Loucy (cell line): ENCODE results near the gene EFCC1.
A peak's percentile ranks its signal among the peaks of the same experiment; 100 is the strongest.

Source experiments
- H2AFZ ChIP-seq: fragments of 200-600 bp; sonication (generic); 2 replicates; pipeline ENCODE4 v1.6.0; 2016; ENCODE audit warnings: antibody characterized with exemption, mild to moderate bottlenecking, low read length, moderate library complexity
- H3F3A ChIP-seq: fragments of 200-600 bp; 2 replicates; pipeline ENCODE4 v1.6.0; 2016; ENCODE audit warnings: antibody characterized with exemption, low read depth, mild to moderate bottlenecking
- H3K27me3 ChIP-seq: fragments of 200-600 bp; sonication (generic); 2 replicates; pipeline ENCODE4 v1.6.1; 2014; ENCODE audit warnings: low read length, mild to moderate bottlenecking; ENCODE audit not compliant: insufficient read depth, poor library complexity, severe bottlenecking
- H3K36me3 ChIP-seq: fragments of 200-600 bp; sonication (generic); 2 replicates; pipeline ENCODE4 v1.6.1; 2016; ENCODE audit warnings: low read length; ENCODE audit not compliant: insufficient read depth
- H3K4me1 ChIP-seq: fragments of 200-600 bp; sonication (generic); 2 replicates; pipeline ENCODE4 v1.5.1; 2014; ENCODE audit warnings: low read length, mild to moderate bottlenecking; ENCODE audit not compliant: insufficient read depth, poor library complexity, severe bottlenecking
- H3K4me2 ChIP-seq: fragments of 200-600 bp; sonication (generic); 2 replicates; pipeline ENCODE4 v1.6.0; 2014; ENCODE audit warnings: antibody characterized with exemption, low read length, low read depth, mild to moderate bottlenecking; ENCODE audit not compliant: poor library complexity, severe bottlenecking
- H3K4me3 ChIP-seq: fragments of 200-600 bp; sonication (generic); 2 replicates; pipeline ENCODE4 v1.5.1; 2014; ENCODE audit warnings: low read length, mild to moderate bottlenecking, mixed read lengths; ENCODE audit not compliant: poor library complexity, severe bottlenecking
- H3K79me2 ChIP-seq: fragments of 200-600 bp; sonication (generic); 2 replicates; pipeline ENCODE4 v1.6.1; 2014; ENCODE audit warnings: low read length; ENCODE audit not compliant: insufficient read depth
- H3K9ac ChIP-seq: fragments of 200-600 bp; sonication (generic); 2 replicates; pipeline ENCODE4 v1.6.0; 2014; ENCODE audit warnings: mild to moderate bottlenecking, low read depth, low read length, moderate library complexity; ENCODE audit not compliant: poor library complexity, severe bottlenecking
- H3K9me2 ChIP-seq: fragments of 200-600 bp; sonication (generic); replicated peaks from 2 replicates; pipeline ENCODE4 v1.6.1; 2016; ENCODE audit warnings: low read depth, low read length, mixed read lengths
- H3K9me3 ChIP-seq: fragments of 200-600 bp; sonication (generic); 2 replicates; pipeline ENCODE4 v1.6.1; 2014; ENCODE audit warnings: mild to moderate bottlenecking, antibody characterized with exemption, low read length, low read depth; ENCODE audit not compliant: insufficient read depth
- H4K20me1 ChIP-seq: fragments of 200-600 bp; sonication (generic); 2 replicates; pipeline ENCODE4 v1.6.0; 2014; ENCODE audit warnings: antibody characterized with exemption, low read length, mild to moderate bottlenecking; ENCODE audit not compliant: insufficient read depth, poor library complexity, severe bottlenecking
- CTCF ChIP-seq: fragments of 200-600 bp; sonication (generic); conservative IDR thresholded peaks from 2 replicates; pipeline ENCODE4 v1.5.1; 2014; ENCODE audit warnings: mild to moderate bottlenecking, antibody characterized with exemption, low read length
- EZH2phosphoT487 ChIP-seq: fragments of 200-600 bp; IDR thresholded peaks from 2 replicates; pipeline ENCODE4 v1.6.1; 2018; ENCODE audit warnings: antibody characterized with exemption, mild to moderate bottlenecking, moderate library complexity, borderline replicate concordance

The EFCC1 gene

GRCh38 chr3:129054605-129055104 lies 53.6 kb downstream of the EFCC1 start:
- no peaks in the 10 kb centered on the region for H4K20me1 ChIP-seq
- no peaks in the 10 kb centered on the region for H3K79me2 ChIP-seq
- no peak overlapping the region for H3K9ac ChIP-seq
- no peak overlapping the region for H3K4me3 ChIP-seq
- no peak overlapping the region for H3K4me2 ChIP-seq
- H3F3A ChIP-seq = no peaks in the 10 kb centered on the region
- no peaks in the 10 kb centered on the region for H3K9me3 ChIP-seq
- H3K27me3 ChIP-seq = no peaks in the 10 kb centered on the region
- H3K9me2 ChIP-seq = no peaks in the 10 kb centered on the region
- no peak overlapping the region for H2AFZ ChIP-seq
- H3K36me3 ChIP-seq = no peaks in the 10 kb centered on the region
- TF ChIP-seq EZH2phosphoT487 = no peak
- no peak for TF ChIP-seq CTCF
- peaks cover 4% of the 10 kb centered on the region for H3K4me1 ChIP-seq

- H3K4me2 ChIP-seq = no peak overlapping the region
- H2AFZ ChIP-seq = 0 out of 2 replicates have a peak overlapping the region, but pooled peaks have one; percentile 25
- H3K4me1 ChIP-seq = peaks cover 4% of the 10 kb centered on the region
- no peak overlapping the region for H3K9ac ChIP-seq
- H3K27me3 ChIP-seq = no peaks in the 10 kb centered on the region
- H3K9me3 ChIP-seq = no peaks in the 10 kb centered on the region
- H3K4me3 ChIP-seq = no peak overlapping the region
- no peaks in the 10 kb centered on the region for H3K36me3 ChIP-seq
- TF ChIP-seq EZH2phosphoT487 = no peak
- TF ChIP-seq CTCF = no peak
- no peaks in the 10 kb centered on the region for H3F3A ChIP-seq
- H4K20me1 ChIP-seq = no peaks in the 10 kb centered on the region
- no peaks in the 10 kb centered on the region for H3K79me2 ChIP-seq
- H3K9me2 ChIP-seq = no peaks in the 10 kb centered on the region
These were observed 55.5 kb downstream of the EFCC1 start for GRCh38 chr3:129056451-129057173.

GRCh38 chr3:129057249-129057648 lies 56.1 kb downstream of the EFCC1 start:
- no peaks in the 10 kb centered on the region for H3K36me3 ChIP-seq
- no peak overlapping the region for H3K9ac ChIP-seq
- H3K27me3 ChIP-seq = no peaks in the 10 kb centered on the region
- H4K20me1 ChIP-seq = no peaks in the 10 kb centered on the region
- H3K79me2 ChIP-seq = no peaks in the 10 kb centered on the region
- H3K9me2 ChIP-seq = no peaks in the 10 kb centered on the region
- no peak overlapping the region for H2AFZ ChIP-seq
- no peak overlapping the region for H3K4me2 ChIP-seq
- H3K9me3 ChIP-seq = no peaks in the 10 kb centered on the region
- H3F3A ChIP-seq = no peaks in the 10 kb centered on the region
- H3K4me1 ChIP-seq = no peaks in the 10 kb centered on the region
- TF ChIP-seq EZH2phosphoT487 = no peak
- no peak for TF ChIP-seq CTCF
- no peak overlapping the region for H3K4me3 ChIP-seq
